ENCODE data around the gene TCTN1. TPM values are rescaled to one million over a fixed set of nuclear protein-coding genes. Genes with fewer than 3 reads are reported as not detected.
A peak's percentile ranks its signal among the peaks of the same experiment; 100 is the strongest.
"Not testable (repeated sequence)": the region's sequence is repeated elsewhere in the genome, so short reads cannot be mapped to it uniquely, and the experiment has no call there.

Gene TCTN1
- total RNA-seq, 1 experiment from 2014 or later = 51.3 TPM

DNA sequence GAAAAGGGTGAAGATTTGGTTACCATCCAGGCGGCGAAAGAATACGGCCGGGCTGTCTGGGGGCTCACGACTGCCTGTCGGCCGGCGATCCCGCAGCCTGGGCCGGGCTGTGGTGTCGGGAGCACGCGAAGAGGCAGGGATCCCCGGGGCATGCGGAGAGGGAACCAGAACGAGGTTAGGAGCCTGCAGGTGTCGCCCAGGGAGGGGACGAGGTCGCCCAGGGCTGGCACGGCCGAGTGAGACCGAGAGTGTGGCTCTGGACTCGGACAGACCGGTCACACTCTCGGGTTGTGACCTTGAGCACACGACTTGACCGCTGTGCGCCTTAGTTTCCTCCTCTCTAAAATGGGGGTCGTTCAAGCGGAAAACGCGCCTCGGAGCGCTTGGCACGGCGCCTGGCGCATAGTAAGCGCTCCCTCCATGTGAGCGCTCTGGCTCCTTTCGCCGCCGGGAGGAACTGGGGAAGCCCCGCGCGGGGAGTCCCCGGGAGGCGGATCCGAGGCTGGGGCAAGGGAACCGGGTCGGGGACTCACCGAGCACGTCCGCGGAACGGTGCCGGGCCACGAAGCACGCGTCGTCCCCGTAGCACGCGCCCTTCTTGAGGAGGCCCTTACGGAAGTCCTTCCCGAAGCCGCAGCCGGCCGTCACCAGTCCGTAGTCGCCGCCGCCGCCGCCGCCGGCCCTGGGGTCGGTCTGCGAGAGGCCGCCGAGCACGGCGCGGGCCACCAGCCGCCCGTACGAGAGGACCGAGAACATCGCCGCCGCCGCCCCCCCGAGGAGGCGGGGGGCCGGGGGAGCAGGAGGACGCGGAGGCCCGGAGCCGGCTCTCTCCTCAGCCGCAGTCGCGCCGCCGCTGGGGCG, 31.4 kb upstream of the TCTN1 start:
- in situ Hi-C loops (cut with HindIII; ENCODE audit: low pct_unique_long_range_greater_than_20kb, low sequenced_read_pairs) = no loop called here
- DNase-seq (ENCODE audit: low read depth) = peak; percentile 62

DNA sequence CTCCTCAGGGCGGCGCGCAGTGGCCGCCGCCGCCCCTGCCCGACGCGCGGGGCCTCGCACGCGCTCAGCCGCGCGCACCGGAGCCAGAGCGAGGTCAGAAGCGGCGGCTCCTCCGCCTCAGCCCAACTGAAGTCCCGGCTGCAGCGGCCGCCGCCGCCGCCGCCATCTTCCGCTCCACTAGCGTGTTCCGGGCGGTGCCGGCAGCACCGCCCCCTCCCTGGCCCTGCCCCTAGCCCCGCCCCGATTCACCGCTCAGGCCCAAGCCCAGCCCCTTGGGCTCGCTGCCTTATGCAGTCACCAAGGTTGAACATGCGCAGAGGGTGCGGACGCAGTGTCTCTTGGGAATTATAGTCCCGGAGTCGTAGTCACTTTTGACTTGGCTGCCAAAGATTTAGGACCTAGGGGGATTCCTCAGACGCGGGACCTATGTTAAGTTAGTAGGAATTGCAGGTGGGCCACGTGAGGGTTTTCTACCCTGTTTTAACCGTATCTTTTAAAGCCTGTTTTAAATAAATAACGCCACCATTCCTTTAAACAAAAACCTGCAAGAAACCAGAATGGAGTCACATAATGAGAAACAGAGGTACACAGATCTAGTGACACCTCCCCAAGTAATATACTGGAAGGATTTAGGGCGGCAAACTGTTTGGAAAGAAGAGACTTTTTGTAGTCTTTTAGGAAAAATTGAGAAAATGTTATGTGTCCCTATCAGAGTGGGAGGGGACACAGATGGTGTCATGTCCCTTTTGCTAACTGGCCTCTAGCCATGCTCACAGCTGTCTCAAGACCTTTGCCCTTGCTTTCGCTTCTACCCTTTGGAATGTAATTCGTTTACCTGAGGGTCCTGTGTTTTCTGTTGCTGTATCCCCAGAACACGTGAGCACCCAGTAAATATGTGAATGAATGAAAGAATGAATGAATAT, 30.5 kb upstream of the TCTN1 start, which contains the start of gene PPTC7:
Gene PPTC7, minus strand, starts transcription at position 182 of the 923 bp plus-strand sequence. CDS start 287 bp downstream, outside the sequence.
- peak; percentile 73 for DNase-seq (ENCODE audit: low read depth)
- in situ Hi-C loops (cut with HindIII; ENCODE audit: low pct_unique_long_range_greater_than_20kb, low sequenced_read_pairs) = no loop called here

DNA sequence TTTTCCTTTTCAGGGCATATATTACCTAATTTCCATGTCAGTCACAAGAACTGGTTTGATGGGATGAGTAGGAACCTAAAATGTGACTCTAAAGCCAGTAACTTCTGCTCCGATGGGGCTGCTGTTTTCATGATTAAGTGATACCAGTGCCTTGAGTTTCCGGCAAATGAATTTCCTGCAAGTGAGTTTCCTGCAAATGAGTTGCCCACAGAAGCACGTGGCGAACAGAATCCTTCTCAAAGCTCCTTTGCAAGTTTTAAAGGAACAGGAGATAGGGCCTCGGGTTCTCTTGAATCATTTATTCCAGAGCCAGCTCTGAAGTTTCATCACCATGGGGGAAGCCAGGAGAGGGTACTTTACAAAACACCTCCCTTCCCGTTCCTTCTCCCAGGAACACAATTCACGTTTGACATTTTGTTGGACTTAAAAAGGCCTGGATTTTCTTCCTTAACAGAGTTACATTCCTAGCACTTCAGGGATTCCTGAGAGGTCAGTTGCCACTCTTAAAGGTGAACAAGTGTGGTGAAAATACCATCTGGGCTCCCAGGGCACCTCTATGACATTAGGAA, 28.6 kb upstream of the TCTN1 start:
- in situ Hi-C loops (cut with HindIII; ENCODE audit: low pct_unique_long_range_greater_than_20kb, low sequenced_read_pairs) = no loop called here
- DNase-seq (ENCODE audit: low read depth) = no peak

DNA sequence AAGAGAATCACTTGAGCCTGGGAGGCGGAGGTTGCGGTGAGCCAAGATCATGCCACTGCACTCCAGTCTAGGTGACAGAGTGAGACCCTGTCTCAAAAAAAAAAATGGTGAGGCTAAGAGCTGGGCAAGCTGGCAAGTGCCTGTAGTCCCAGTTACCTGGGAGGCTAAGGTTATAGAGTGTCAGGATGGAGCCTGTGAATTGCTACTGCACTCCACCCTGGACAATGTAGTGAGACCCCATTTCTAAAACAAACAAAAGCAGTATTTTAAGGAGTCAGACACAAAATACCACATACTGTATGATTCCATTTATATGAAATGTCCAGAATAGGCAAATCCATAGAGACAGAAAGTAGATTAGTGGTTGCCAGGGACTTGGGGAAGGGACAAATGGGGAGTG, 26.8 kb upstream of the TCTN1 start:
- DNase-seq (ENCODE audit: low read depth); in situ Hi-C loops (cut with HindIII; ENCODE audit: low pct_unique_long_range_greater_than_20kb, low sequenced_read_pairs): not testable (repeated sequence)

DNA sequence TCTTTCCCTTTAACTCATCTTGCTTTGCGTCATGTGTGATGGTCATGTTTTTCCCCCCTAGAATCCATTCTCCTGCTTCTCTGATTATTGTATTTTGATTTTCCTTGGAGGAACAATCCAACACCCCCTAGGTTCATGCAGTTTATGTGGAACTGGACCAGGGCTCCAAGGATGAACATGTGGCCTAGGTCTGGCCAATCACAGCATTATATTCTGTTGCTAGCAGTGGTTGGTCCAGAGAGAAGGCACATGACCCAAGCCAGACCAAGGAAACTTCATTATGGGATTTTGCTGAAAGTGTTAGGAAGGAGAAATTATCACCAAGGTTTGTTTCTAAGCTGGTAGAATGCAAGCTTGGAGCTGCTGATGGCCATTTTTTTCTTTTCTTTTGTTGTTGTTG, 23.9 kb upstream of the TCTN1 start:
- no peak for DNase-seq (ENCODE audit: low read depth)
- in situ Hi-C loops (cut with HindIII; ENCODE audit: low pct_unique_long_range_greater_than_20kb, low sequenced_read_pairs) = no loop called here

DNA sequence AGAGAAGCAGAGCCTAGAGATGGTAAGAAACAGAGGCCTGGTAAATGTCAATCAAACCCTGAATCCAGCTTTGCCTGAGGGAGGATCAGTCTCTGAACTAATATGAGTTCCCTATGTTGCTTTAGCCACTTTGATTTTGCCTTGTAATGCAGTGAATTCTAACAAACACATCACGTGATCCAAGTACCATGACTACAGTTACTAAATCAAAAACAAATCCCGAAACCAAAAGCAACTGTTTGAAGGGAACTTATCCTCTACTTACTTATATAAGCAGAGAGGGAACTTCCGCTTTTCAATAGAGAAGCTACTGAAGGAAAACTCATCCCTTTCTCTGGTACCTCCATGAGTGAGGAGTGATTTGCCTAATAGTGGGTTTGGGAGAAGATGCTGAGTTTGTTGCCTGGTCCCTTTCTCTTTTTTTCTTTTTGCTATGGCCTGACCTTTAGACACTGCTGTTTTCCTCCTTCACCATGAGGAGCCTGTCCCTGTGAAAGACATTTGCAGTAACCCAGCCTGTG, 23.1 kb upstream of the TCTN1 start:
- DNase-seq (ENCODE audit: low read depth) = peak; percentile 30
- in situ Hi-C loops (cut with HindIII; ENCODE audit: low pct_unique_long_range_greater_than_20kb, low sequenced_read_pairs) = no loop called here

DNA sequence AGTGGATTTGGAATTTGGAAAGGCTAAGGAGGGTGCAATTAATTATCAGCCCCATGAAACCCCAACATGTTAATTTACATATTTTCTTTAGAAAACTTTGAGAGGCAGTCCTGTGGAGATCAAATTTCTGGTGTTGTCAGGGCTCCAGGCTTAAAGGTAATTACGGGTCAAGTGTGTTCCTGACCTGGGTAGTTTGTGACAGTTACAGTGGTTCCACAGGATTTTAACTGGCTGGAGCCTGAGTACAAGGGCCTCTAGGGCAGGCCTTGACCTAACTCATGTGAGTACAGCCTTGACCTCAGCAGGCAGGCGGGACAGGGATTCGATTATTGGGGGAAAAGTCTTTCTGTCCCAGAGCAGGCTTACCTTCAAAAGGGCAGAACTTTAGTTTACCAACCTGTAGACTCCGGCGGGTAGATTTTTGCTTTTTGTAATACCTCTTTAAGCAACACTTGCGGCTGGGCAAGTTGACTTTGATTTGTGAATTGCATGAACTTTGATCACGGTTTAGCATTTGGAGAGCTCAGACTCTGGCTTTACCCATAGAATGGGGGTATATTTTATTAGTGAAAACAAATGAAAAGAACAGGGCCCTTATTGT, 22.4 kb upstream of the TCTN1 start:
- in situ Hi-C loops (cut with HindIII; ENCODE audit: low pct_unique_long_range_greater_than_20kb, low sequenced_read_pairs) = no loop called here
- DNase-seq (ENCODE audit: low read depth) = no peak

DNA sequence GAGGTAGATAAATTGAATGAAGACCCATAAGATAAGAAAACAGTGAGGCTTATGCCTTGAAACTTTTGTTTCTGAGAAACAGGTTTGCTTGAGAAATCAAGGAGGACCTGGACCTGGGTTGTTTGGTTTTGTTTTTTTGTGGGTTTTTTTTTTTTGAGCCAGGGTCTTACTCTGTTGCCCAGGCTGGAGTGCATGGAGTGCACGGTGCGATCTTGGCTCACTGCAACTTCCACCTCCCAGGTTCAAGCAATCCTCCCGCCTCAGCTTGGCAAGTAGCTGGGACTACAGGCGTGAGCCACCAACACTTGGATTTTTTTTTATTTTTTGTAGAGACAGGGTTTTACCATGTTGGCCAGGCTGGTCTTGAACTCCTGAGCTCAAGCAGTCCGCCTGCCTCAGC, 21.9 kb upstream of the TCTN1 start:
- DNase-seq (ENCODE audit: low read depth) = no peak
- in situ Hi-C loops (cut with HindIII; ENCODE audit: low pct_unique_long_range_greater_than_20kb, low sequenced_read_pairs) = no loop called here

DNA sequence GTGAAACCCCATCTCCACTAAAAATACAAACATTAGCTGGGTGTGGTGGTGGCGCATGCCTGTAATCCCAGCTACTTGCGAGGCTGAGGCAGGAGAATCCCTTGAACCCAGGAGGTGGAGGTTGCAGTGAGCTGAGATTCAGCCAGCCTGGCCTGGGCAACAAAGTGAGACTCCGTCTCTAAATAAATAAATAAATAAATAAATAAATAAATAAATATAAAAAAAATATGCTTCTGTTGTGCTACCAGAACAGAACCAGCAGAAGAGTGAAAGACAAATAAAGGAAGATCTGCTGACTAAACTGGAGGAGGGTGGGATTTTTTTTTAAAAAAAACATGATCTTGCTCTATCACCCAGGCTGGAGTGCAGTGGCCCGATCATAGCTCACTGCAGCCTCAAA, 21.0 kb upstream of the TCTN1 start:
- in situ Hi-C loops (cut with HindIII; ENCODE audit: low pct_unique_long_range_greater_than_20kb, low sequenced_read_pairs); DNase-seq (ENCODE audit: low read depth): not testable (repeated sequence)

DNA sequence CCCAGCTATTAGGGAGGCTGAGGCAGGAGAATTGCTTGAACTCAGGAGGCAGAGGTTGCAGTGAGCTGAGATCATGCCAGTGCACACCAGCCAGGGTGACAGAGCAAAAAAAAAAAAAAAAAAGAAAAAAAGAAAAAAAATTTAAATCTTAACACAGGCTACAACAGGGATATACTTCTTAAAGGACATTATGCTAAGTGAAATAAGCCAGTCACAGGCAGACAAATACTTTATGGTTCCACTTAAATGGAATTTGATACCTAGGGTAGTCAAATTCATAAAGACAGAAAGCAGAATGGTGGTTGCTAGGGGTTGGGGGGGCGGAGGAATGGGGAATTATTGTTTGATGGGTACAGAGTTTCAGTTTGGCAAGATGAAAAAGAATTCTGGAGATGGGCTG, 16.0 kb upstream of the TCTN1 start:
- in situ Hi-C loops (cut with HindIII; ENCODE audit: low pct_unique_long_range_greater_than_20kb, low sequenced_read_pairs) = no loop called here
- no peak for DNase-seq (ENCODE audit: low read depth)

DNA sequence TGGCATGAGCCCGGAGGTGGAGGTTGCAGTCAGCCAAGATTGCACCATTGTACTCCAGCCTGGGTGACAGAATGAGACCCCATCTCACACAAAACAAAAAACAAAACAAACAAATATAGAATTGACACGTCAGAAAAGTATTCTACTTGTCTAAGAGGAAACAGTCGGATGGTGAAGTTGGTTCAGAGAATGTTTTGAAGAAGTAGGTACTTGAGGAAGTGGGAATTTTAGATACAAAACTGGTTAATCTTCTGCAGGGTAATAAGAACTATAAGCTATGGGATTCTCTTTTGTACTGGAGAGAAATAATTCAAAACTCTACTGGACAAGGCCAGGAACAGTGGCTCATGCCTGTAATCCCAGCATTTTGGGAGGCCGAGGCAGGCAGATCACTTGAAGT, 14.6 kb upstream of the TCTN1 start:
- in situ Hi-C loops (cut with HindIII; ENCODE audit: low pct_unique_long_range_greater_than_20kb, low sequenced_read_pairs) = no loop called here

DNA sequence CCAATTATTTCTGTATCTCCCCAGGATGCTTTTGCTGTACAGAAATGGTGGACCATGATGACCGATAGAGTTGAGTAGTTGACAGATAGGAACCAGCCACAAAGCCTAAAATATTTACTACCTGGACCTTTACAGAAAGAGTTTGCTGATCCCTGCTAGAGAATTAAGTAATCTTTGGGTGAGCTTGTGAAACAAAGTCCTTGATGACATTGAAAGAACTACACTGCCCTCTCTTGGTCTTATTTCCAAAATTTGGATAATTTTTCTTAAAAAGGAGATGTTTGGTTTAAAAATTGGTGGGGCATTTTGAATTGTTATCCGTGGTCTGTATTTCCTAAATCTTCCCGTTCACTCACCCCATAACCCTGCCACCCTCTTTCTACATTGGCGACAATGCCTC, 13.7 kb upstream of the TCTN1 start:
- peak; percentile 35 for DNase-seq (ENCODE audit: low read depth)
- in situ Hi-C loops (cut with HindIII; ENCODE audit: low pct_unique_long_range_greater_than_20kb, low sequenced_read_pairs) = no loop called here

More for the DNA sequence above, 14.6 kb upstream of the TCTN1 start:
- DNase-seq (ENCODE audit: low read depth) = no peak

DNA sequence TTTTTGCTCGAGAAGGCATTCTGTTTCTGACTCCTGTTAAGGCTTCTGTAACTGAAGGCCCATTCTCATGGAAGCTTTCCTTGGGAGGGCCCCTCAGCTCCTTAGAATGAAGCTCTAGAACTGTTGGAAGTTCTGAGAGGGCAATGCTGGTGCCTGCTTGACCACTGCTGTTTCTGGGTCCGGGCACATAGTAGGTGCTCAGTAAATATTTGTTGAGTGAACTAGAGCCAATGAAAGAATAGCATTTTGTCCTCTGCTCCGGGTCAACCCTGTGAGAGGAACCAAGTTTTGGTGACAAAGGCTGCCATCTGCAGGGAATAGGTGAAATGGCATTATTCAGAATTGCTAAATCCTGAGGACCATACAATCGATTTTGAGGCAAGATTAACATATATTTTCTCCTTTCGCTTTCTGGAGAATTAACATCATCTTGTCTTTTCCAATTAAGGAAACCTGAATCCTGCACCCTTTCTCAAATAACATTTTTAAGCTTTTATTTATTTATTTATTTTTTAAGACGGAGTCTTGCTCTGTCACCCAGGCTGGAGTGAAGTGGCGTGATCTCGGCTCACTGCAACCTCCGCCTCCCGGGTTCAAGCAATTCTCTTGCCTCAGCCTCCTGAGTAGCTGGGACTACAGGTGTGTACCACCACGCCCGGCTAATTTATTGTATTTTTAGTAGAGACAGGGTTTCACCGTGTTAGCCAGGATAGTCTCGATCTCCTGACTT, 11.7 kb upstream of the TCTN1 start:
- in situ Hi-C loops (cut with HindIII; ENCODE audit: low pct_unique_long_range_greater_than_20kb, low sequenced_read_pairs) = not testable (repeated sequence)
- peak; percentile 36 for DNase-seq (ENCODE audit: low read depth)

DNA sequence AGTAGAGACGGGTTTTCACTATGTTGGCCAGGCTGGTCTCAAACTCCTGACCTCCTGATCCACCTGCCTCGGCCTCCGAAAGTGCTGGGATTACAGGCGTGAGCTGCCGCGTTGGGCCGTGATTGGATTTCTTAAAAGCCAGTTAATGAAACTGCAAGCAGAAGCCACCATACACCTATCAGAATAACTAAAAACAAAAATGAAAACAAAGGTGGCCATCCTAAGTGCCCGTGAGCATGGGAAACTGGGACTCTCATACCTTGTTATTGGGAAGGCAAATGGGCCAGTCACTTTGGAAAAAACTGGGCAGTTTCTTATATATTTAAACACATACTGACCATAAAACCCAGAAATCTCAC, 7.7 kb upstream of the TCTN1 start:
- DNase-seq (ENCODE audit: low read depth) = no peak
- in situ Hi-C loops (cut with HindIII; ENCODE audit: low pct_unique_long_range_greater_than_20kb, low sequenced_read_pairs) = no loop called here

DNA sequence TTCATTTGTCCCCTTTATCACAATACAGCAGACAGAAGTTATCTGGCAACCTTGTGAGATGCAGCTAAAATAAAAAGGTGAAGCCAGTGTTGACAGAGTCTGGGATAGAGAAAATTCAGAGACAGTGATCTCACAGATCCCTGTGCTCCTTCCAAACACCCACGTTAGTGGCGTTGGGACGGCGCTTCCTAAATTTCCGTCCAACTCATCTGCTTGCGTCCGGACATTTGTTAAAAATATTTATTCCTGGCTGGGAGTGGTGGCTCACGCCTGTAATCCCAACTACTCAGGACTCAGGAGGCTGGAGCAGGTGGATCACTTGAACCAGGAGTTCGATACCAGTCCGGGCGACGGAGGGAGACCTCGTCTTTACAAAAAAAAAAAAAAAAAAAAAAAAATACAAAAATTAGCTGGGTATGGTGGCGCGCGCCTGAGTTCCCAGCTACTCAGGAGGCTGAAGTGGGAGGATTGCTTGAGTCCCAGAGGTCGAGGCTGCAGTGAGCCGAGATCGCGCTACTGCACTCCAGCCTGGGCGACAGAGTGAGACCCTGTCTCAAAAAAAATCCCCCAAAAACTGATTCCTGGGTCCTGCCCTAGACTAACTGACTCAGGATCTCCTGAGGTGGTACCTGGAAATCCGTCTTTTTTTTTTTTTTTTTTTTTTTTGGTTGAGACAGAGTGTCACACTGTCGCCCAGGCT, 708 bp upstream of the TCTN1 start:
- DNase-seq (ENCODE audit: low read depth) = no peak
- in situ Hi-C loops (cut with HindIII; ENCODE audit: low pct_unique_long_range_greater_than_20kb, low sequenced_read_pairs) = no loop called here

DNA sequence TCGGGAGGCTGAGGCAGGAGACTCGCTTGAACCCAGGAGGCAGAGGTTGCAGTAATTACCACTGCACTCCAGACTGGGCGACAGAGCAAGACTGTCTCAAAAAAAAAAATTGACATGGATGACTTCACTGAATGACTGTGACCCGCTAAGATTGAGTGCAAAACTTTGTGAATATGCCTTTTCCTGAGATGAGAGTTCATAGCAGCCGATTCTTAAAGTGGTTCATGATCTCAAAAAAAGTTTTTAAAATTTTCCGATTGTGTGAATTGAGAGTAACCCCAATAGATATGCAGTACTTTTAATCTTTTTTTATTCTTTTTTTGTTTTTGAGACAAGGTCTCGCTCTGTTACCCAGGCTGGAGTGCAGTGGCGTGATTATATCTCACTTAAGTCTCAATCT, 1.2 kb downstream of the TCTN1 start:
- DNase-seq (ENCODE audit: low read depth) = no peak
- in situ Hi-C loops (cut with HindIII; ENCODE audit: low pct_unique_long_range_greater_than_20kb, low sequenced_read_pairs) = no loop called here

DNA sequence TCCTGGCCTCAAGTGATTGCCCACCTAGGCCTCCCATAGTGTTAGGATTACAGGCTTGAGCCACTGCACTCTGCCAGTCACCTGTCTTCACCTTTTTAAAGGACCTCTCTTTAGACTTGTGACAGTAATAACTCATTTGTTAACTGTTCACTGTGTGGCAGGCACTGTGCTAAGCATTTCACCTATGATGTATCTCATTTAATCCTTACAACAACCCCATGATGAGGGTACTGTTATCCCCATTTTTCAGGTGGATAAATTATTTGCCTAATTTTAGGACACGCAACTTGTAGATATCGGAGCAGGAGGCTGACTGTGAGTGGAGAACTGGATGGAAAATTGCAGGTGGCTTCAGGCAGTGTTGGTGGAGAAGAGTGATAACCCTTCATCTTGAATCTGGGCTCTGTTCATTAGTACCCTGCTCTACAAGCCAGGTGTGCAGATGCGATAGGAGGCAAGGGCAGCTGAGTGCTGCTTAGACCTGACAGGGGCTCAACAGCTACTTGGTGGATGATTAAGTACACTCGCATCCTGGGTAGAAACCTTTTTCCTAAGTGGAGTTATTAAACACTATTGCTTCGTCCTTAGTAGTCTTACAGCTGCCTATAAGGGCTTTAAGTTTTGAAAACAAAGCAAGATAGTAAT, 2.7 kb downstream of the TCTN1 start:
- in situ Hi-C loops (cut with HindIII; ENCODE audit: low pct_unique_long_range_greater_than_20kb, low sequenced_read_pairs) = no loop called here
- no peak for DNase-seq (ENCODE audit: low read depth)

Measured in Caki2 (cell line).